Cerebellar cortex (tissue), 1 donor: ENCODE results near the gene LRRC3B.

Experiments
- DNase-seq: peaks from one replicate; pipeline ENCODE4 v3.0.0-alpha.2; 2015; ENCODE audit warnings: low spot score

LRRC3B gene

GRCh38 chr3:26630669-26631389 is 8.3 kb downstream of the LRRC3B start:
- peak; percentile 77 for DNase-seq

- peak; percentile 70 for DNase-seq
These were observed 8.8 kb downstream of the LRRC3B start for GRCh38 chr3:26631390-26631738.

- peak; percentile 35 for DNase-seq
These were observed 12.0 kb downstream of the LRRC3B start for GRCh38 chr3:26634601-26635000.

DNA sequence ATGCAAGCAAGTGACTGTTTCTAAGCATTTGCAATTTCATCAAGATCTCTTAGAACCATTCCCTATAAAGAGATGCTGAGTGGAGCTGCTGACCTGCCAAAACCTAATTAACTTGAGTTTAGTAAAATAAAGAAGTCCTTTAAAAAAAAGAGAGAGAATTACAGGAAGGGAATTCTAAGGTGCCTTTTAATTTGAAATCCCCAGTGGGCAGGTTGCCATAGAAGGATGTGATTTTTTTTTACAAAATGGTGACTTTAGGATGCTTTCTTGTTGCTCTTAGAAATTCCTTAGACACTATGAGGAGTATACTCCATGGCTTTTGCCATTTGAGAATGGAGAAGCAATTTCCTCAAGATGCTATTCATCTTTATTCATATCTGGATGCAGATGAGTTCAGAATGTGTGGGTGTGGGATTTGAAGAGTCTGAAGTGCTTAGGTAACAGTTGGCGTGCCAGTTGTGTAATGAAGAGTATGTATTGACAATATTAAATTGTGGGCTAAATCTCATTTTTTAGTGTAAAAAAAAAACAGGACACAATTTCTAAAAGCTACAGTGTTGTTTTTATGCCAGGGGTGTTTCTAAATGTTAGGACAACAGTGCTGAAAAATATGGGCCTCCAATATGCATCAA is 13.6 kb downstream of the LRRC3B start:
- DNase-seq, result no peak

DNA sequence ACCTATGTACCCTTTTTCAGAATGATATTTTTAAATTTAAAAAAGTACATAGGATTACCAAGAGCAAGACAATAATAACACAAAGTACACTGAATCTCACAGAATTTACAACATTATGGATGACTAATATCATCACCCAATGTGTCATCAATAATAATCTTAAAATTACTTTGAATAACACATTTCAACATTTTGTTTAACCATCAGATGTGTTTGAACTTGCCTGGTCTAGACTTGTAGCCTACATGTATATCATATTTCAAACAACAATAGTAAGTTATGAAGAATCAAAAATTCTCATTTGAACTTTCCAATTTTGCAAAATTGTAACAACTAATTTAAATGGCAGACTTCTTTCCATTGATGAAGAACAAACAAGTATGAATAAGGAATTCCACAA is 15.1 kb downstream of the LRRC3B start:
- no peak for DNase-seq

- no peak for DNase-seq
These were observed 15.5 kb downstream of the LRRC3B start for GRCh38 chr3:26638113-26638512.

- no peak for DNase-seq
These were observed 16.8 kb downstream of the LRRC3B start for GRCh38 chr3:26639339-26639738.

- no peak for DNase-seq
These were observed 24.5 kb downstream of the LRRC3B start for GRCh38 chr3:26647078-26647477.

DNA sequence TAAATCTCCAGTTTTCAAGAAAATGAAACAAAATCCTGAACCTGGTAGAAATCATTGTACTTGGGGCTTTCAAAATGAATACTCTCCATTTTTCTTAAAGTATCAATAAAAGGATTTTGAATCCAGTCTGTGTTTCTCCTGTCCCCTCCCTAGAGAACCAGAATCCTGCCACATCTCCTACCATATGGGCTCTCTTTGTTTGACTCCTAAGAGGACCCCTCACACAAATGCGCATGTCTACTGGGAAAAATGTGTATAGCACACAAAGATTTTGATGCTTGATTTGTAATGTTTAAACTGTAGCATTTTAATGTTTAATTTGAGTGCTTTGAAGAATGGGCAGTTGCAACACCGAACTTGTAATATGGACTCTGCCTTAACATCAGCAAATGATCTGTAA is 25.9 kb downstream of the LRRC3B start:
- no peak for DNase-seq

- peak; percentile 95 for DNase-seq
These were observed 29.6 kb downstream of the LRRC3B start for GRCh38 chr3:26652164-26652563.

- peak; percentile 77 for DNase-seq
These were observed 31.3 kb downstream of the LRRC3B start for GRCh38 chr3:26653811-26654425.

GRCh38 chr3:26655231-26655630 is 32.7 kb downstream of the LRRC3B start:
- no peak for DNase-seq

DNA sequence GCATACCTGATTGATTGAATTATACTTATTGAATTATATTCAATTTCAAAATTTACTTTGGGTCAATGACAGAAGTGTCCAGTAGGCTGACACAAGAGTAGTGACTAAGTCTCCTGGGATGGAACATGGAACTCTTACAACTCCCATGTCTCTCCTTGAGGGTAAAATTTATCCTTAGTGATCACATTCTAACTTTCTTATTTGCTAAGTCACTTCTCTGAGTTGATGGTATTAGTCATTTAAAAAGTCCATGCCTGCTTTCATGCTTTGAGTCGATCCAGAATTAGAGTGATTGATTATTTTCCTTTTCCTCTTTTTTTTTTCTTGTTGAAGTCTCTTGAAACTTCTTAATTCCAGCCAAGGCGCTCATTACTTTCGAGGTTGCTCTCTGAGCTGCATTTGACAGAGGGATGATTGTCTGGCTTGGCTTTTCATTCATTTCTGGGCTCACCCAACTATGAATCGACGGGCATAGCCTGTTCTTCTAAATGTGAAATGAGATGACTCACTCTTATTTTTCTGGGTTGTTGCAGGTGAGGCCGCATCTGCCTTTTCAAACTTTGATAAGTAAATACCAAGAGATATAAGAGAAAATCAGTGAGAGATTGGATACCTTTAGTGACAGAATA is 34.9 kb downstream of the LRRC3B start:
- DNase-seq, result no peak

DNA sequence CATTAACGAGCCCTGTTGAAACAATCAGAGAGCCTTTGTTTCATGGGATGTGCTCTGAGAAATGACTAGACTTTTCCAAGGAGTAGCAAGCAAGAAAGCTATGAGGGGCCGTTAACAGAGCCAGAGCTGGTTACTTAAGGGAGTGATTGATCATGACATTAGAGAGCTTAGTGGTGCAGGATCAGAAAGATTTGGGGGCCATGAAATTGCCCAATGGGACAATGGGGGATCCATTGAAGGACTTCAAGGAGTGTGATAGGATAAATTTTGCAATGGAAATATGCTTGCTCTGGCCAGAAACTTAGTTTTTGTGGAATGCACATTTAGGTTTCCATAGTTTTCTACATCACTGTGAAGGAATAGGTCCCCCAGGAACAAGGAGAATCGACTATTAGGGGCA is 45.6 kb downstream of the LRRC3B start:
- no peak for DNase-seq

DNA sequence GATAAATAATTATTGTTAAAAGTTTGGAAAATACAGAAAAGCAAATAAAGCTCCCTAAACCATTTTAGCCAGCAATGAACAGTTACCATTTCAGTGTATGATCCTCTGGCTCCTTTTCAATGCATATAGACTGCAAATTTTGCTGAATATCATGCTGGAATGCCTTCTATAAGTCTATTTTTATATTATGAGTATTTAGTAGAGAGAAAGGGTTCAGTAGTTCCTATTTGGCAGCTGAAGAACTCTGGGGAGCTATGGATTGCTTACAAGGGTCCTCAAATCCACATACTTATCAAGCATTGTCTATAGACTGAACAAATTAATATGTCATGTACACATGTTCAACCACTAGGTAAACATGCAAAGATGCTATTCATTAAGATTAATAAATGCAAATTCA is 46.1 kb downstream of the LRRC3B start:
- no peak for DNase-seq

DNA sequence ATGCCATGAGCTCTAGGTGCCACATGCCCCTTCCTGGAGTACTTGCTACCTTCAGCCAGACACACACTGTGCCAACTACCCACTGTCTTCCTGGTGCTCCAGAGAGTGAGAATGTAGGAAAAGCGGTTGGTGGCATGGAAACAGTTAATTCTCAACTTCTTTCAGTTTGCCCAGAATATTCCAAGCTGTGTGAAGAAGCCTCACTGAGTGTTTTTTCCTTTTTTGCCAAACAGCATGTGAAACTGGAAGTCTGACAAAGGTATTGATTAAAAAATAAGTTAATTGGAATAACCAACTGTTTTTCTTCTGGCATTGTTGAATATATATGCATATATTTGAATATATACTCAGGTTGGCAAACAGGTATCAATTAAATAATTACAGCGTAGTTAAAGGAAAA is 52.8 kb downstream of the LRRC3B start:
- no peak for DNase-seq

DNA sequence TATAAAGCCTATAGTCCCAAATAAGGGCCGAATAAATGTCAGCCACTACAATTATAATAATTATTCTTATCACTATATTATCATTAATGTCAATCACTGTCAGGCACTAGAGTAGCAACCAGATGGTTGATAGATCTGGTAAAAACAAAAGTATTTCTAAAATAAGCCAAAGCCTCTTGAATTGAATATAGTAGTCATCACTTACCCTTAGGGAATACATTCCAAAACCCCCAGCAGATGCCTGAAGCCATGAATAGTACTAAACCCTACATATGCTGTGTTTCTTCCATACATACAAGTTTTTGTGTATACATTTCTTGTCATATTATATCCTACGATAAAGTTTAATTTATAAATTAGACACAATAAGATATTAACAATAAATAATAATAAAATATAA is 59.1 kb downstream of the LRRC3B start:
- DNase-seq, result no peak

DNA sequence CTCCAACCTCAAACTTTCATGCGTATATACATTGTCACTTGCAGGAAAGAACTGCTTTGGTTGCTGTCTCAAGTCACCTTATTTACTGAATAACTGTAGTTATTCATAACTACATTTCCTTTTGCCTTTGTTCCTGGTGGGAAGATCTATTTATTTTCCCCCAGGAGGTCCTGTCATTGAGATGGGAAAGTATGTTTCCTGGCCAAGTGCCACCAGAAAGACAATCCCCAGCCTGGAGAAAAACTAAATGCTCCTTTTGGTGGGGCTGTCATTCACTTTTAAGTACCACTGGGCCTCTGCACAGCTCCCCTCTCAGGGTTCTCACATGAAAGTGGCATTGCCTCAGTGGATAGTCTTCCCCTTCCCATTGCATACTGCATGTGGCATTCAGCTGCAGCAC is 59.8 kb downstream of the LRRC3B start:
- DNase-seq, result peak; percentile 40

DNA sequence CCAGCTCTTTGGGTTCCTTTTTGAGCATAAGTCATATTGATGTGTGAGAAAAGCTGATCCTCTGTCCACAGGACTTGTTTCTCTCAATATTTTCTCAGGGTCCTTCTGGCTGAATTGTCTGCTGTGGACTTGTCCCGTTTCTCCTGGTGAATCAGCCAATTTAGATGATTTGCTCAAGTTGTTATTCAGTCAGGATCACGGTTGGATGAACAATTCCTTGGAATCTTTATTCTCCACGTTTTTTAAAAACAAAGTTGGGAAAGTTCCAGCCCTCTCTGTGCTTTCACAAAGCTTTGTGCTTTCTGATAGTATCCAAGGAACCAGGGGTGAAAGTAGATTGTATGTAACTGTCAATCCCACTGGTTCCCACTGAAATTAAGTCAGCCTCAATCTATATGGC is 61.3 kb downstream of the LRRC3B start:
- DNase-seq, result no peak

- DNase-seq, result no peak
These were observed 64.9 kb downstream of the LRRC3B start for GRCh38 chr3:26687466-26687865.

DNA sequence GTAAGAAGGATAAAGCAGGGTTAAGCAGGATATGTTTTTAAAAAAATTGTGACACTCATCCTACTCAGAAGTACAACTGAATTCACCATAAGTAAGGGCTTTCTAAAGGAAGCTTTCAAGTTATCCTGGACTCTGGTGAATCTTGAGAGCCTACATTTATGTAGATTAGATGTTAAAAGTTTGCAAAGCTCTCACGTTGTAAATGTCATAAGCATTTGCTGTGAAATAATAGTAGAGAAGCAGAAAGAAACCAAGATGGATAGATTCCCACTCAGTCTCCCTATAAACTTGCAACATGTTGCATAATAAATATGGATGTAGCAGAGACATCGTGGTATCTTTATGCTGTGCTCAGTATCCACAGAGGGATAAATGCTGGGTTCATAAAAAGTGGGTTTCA is 77.0 kb downstream of the LRRC3B start:
- no peak for DNase-seq

DNA sequence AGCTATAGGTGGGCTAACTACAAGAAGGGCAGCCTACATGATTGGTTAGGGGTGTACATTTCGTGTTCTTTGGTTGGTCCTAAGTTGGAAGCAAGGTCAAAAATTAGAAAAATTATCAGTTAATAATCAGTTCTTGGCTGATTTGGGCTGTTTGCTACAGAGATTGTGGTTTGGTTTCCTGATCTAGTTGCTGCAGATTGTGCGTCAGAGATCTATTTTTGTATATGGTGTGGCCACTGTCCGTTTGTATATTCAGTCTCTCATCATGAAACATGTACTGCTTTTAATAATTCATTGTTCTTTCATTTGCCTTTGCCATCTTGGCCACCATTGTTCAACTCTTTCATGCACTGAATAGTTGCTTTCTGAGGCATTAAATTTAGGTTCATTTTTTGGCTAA is 80.9 kb downstream of the LRRC3B start:
- no peak for DNase-seq

GRCh38 chr3:26704736-26705135 is 82.2 kb downstream of the LRRC3B start:
- no peak for DNase-seq
